GM21381 (cell line): Measurements from ENCODE around the gene FCHSD2.

Experiments used
- ATAC-seq: cut with Tn5 transposase; IDR thresholded peaks from one replicate; pipeline ENCODE4 v1.9.1; 2021; ENCODE audit warnings: mild to moderate bottlenecking, moderate library complexity; ENCODE audit not compliant: unreplicated experiment

FCHSD2 gene

DNA sequence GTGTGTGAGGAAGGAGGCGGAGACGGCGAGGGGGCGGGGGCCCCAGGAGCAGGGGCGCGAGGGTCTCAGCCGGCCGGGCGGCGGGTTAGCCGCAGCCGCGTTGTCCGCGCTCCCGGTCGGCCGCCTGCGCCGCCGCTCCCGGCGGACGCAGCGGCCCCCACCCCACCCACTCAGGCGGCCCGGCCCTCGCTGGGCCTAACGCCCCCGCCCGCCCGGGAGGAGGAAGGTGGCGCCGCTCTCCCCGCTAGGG lies at the start of gene FCHSD2:
Gene FCHSD2 (minus strand): TSS at position 191 of the 250 bp plus-strand sequence. CDS start 441 bp downstream, outside the sequence.
- no peak for ATAC-seq

DNA sequence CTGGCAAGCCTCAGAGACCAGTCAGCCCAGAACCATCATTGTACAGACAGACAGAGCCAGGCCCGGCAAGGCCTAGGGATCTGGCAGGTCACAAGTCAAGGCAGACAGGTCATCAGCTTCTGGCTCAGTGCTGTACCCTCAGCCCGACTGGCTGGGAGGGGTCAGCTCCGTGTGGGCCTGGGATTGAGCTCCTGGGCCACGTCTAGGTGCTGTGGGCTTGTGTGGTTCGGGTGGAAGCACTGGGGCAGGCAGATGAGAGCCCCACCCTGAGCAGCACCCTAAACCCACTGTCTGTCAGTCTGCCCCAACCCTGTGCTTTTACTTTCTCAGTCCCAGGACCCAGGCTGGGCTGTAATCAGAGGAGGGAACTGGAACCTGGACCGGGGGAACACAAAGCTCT lies 49.0 kb upstream of the FCHSD2 start:
- ATAC-seq = no peak

DNA sequence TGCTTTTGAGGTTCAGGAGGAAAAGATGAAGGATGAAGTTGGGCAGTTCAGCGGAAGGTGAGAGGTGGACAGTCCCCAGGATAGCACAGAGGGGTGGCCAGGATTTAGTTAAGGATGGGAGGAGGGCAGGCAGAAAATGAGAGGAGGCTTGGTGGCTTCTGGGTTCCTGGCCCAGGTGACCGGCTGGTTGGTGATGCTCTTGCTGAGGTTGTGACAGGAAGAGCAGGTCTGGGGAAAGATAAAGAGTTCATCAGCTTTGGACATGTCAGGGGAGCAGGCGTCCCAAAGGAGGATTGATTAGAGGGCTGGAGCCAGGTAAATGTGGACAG lies 48.4 kb upstream of the FCHSD2 start:
- no peak for ATAC-seq

DNA sequence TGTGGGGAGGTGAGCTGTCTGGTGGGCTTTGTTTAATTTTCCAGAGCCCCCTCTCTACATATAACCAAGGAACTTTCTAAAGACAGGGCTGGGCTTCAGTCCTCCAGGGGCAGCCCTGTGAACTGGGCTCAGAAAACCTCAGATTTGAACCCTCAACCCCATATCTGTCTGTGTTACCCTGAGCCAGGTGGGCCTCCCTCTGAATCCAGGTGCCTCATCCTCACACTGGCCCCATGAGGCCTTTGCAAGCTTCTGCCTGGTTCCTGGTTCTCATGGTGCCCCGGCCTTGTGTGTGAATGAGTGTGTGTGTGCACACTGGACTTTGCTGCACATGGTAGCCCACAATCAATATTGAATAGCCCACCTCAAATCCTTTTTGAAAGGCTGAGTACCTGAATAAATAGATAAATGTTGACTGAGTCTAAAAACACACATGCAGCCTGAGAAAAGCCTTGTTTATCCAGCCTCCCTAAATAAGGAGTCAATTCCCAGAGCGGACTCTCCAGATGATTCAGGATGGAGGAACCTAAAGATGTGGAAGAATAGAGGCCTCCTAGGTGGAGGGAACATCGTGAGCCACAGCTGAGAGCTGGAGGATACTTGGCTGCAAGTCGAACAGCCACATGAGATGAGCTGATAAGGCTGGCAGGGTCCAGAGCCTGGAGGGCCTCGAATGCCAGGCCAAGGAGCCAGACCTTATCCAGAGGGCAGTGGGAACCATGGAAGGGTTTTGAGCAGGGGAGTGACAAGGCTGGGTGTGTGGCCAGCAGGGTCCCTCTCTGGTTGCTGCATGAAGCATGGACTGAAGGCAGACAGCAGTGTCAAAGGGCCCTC lies 47.8 kb upstream of the FCHSD2 start:
- ATAC-seq = no peak

DNA sequence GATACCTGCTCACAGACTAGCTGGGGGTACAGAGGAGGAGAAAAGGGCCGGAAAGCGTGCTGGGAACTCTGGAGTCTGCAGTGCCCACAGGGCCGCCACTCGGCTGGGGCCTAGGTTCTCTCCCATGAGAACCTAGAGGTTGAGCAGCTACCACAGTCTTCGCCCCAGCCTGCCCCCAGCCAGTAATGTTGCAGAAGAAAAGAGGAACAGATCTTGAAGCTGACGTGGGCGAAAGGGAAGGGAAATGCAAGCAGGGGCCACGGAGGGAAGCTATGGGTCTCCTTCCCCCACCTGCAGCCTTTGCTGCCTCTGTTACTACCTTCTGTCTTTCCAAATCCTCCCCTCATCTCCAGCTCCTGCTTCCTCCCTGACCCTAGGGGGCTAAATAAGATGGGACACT lies 47.2 kb upstream of the FCHSD2 start:
- ATAC-seq = no peak

DNA sequence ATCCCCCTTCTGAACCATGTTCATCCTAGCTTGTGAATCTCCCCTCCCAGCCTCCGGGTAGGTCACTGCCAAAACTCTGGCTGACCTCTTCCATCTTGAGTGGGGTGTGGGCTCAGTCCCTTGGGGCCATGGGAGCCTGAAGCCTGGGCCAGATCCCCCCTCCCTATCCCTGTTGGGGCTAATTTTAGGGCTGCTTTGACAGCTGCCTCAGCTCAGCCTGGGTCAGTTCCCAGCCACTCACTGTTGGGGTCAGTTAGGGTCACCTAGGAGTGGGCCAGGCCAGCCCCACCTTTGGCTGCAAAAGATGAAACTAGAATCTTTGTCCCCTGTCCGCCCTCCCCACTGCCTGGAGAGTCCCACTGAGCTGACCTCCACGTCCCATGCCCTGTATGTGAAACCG lies 46.2 kb upstream of the FCHSD2 start:
- ATAC-seq = no peak

DNA sequence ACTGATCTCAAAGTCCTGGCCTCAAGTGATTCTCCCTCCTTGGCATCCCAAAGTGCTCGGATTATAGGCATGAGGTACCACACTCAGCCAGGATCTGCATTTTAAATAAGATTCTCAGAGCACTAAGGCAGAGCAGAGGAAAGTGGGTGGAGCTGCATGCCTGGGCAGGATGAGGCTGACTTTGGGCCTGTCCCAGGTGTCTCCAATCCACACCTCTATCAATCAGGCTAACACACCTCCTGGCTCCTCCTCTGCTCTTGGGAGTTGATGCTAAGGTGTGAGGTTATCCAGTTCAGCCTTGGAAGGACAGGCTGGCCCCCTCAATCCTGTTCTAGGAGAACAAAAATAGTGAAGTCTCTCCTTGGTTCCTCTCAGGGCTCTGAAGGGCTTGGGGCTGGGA lies 45.7 kb upstream of the FCHSD2 start:
- no peak for ATAC-seq

DNA sequence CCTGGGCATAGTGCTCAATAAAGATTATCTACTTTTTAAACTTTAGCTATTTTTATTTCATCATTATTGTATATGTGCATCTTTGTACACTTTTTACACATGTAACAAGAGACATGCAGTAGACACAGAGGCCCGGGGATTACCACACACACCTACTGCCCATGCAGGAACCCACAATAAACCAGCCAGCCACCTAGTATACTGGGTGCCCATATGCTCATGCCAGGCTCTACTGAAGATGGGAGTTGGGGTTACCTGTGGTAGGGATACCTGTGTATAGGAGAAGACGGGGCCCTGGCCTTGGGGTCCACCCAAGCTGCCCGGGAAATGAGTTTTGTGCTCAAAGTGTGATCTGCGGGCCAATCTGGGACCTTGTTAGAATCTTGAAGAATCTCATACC lies 44.8 kb upstream of the FCHSD2 start:
- ATAC-seq = no peak

DNA sequence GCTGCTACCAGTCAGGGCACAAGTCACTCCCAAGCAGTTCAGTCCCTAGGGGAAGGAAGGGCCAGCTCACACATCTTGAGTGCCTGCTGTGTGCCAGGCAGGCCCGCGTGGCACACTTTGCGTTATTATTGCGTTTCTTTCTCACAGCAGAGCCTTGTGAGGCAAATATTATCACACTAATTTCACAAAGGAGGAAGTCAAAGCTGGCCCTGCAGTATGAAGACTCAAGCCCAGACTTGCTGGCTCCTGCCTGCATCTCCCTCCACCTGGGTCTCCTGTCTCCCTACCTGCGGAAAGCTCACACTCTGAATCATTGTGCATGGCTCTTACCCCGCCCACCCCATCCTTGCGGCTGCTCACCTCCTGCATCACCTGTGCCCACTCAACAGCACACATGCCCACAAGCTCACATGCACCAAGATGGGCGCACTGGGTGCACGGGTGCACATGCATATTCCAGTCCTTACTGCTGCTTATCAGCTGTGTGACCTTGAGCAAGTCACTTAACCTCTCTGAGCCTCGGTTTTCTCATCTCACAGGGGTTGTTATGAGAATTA lies 44.3 kb upstream of the FCHSD2 start:
- ATAC-seq = no peak

DNA sequence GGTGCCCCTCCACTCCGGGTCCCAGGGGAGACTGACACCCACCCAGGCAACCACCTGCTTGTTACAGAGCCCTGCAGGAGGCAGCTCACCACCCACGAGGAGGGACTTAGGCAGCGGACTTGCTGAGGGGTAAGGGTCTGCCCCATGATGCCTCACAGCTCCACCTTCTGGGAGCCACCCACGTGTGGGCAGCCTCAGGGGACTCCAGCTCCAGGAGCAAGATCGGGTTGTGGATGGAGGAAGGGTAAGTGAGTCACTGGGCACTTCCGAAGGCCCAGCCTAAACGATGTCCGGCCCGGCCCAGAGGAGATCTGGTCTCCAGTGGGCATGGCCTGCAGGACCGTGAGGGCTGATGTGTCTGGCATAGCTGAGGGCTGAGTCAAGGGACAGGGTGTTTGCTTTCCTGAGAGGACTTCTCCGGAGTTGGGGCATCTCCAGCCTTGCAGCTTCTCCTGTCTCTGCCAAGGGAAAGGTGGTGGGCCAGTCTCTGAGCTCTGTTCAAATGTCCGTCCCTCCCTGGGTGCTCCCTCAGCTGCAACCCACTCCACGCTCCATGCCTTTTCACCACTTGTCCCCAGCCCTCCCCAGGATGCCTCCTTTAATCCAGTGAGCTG lies 43.7 kb upstream of the FCHSD2 start:
- no peak for ATAC-seq

DNA sequence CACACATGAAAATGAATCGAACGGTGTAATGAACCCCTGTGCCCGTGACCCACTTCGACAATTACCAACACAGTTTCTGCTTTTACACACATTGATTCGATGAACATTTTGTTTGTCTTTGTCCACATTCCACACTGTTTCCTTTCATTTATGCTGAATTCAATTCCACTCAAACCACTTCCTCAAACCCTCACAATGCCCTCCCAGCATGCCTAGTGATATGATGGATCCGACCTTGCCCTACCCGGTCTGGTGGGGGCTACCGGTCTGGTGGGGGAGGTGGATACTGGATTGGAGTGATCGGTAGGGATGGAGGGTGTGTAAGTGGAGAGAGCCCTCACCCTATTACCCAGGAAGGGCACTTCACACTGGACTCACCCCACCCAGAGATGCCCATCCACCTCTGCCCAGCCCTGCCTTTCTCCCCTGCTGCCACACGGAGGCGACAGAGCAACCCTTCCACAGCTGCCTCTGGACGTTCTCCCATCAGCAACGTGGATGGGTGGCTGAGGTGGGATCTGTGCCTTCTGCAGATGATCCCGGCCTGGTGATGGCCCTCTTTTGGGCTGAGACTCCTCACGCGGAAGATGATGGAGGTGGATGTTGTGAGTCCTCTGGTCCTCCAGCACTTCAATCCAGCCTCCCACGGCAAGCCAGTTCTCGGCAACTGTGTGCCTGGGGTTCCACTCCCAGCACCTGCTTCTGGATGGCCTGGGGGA lies 43.0 kb upstream of the FCHSD2 start:
- no peak for ATAC-seq

DNA sequence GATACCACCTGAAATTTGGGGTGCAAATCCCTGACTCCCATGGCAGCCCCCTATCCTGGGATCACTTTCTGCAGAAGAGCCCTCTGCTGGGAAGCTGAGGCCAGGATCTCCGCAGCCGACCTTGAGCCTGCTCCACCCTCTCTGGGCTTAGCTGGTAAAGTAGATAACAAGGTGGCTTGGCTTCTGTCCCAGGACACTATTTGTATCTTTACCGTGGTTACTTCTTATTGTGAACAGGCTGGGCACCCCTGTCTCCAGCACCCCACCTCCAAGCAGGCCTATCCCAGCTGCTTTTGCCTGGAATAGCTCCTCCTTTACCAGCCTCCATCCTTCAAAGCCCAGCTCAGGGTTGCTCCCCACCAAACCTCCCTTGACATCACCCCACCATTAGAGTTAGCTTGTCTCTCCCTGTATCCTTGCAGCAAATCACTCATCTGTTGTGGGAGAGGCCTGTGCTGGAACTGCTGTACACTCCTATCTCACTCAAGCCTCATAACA lies 40.8 kb upstream of the FCHSD2 start:
- no peak for ATAC-seq

DNA sequence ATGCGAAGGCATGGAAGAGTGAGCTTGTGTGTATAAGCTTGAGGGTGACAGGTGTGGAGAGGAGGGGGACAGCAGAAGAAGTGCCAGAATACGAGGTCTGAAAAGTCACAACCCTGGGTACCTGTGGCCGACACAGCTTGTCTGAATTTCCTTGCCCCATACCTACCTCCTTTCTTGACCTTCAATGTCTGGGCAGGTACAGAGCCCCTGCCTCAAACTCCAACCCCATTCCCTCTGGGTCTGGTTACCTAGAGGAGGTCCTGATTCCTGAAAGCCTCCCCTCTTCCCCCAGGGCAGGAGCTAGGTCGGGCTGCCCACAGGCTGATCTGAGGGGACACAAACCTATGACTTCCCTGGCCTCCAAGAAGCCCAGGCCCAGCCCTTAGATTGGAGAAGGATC lies 36.6 kb upstream of the FCHSD2 start:
- ATAC-seq = no peak

DNA sequence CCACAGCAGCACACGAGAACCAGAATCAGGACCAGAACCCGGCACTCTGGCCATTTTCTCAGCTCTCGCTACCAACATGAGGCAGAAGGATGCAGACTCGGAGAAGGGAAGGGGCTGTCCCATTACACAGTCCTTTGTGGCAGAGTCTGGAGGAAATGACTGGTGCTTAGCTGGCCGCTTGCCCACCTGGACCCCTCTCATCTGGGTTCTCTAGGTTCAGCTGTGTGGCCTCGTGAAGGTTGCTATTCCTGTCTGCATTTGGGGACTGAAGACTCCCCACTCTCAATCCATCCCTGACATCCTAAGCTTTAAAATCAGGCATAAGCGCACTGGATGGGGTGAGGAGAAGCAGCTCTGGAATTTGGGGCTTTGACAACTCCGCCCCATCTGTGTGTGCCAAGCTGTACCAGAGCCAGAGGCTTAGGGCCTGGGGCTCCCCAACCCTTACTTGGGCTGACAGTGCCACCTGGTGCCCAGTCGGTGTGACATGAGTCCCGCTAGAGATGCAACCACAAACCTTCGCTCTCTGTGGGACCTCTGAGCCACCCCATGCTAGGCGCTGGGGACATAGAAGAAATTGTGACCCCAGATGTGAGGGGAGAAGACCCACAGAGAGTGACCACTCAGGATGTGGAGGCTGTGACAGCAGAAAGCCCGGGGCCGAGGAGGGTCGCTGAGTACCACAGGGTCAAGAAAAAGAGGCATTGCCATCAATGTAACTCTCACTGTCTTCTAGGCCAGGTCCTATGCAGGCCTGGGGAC lies 35.8 kb upstream of the FCHSD2 start:
- peak; percentile 77 for ATAC-seq

DNA sequence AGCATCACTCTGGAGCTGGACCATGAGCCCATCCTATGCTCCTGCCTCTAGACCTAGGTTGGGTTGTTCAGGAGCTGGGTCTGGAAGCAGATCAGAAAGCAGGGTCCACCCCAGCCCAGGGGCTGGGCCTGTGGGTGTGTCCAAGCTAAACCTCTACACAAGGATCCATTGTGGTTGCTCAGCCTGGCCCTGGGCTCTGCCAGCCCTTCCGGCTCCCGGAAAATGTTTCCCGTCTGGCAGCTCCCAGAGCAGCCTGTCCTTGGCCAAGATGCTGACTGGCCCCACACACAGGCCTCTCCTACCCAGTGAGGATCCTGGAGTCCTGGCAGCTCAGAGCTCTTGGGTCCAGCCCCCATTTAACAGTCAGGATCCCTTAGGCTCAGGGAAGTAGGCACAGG lies 35.3 kb upstream of the FCHSD2 start:
- ATAC-seq = no peak

DNA sequence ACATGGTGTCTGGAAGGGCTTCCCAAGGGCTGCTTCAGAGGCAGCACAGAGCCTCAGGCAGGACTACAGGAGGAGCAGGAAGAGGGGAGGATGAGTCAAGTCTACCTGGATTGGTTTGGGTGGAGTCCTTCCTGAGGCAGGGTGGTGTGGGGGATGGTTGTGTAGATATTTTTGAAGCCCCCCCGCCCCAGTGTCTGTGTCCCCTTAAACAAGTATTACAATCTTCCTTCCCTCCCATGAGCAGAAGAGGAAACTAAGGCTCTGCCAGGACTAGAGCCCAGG lies 34.7 kb upstream of the FCHSD2 start:
- ATAC-seq = no peak

DNA sequence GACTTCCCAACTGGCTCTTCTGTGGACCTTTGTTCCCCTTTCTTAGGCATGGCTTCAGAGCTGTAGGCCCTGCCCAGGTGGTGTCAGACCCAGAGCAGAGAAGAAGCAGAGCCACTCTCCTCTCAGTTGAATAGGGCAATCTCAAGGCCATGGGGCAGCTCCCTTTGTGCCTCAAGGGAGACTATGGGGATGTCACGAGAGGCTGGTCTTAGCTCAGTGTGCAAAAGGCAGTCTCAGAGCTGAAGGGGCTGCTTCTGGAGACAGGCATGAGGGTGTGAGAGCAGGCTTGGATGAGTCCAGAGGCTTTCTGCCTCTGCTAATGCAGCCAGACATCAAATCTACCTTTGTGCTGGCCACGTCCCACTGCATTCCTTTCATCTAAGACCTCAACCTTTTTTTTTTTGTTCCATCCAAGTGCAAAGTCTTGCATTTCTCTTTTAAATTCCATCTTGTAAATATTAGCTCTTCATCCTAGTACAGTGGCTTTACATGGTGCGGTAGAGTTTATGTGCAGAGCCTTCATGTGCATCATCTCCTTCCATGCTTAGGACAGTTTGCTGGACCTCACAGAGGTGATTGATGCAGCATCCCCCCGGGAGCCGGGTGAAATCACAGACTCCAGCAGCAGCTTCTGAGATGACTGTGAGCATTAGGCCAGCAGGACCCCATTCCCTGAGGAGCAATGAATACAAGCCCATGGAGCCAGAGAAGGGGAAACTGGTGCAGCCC lies 34.2 kb upstream of the FCHSD2 start:
- ATAC-seq = no peak

DNA sequence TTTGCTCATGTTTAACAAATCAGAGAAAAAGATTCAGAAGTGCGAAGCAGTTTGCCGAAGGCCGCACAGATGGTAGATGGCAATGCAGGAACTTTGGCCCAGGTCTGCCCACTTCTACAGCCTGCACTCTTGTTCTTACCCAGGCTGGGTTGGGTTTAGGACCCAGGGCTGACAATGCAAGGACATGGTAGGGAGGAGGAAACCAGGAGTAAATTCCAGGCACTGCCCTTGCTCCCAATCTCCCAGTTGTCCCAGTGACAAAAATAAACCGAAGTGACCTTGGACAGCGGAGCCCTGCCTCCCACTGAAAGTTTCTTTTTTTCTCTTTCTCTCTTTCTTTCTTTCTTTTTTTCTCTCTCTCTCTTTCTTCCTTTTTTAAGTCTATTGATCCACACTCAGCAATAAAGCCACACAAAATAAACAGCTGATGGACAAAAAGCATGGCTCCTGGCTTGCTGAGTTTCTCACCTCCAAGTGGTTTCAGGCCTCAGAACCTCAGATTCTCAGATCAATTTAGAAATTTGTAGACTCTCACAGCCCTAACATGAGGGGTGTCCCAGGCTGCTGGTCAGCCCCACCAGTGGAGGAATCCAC lies 33.5 kb upstream of the FCHSD2 start:
- no peak for ATAC-seq

DNA sequence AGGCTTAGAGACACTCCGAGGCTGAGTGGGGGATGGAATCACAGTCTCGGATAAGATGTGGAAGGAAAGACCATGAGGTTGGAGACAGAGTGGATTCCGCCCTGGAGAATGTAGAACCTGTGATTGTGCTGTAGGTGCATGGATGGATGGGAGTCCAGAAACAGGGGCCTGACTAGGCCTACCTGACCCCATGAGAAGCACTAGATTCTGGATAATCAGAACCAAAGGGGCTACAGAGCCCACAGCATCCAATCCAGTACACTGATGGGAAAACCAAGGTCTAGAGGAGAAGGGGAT lies 32.3 kb upstream of the FCHSD2 start:
- no peak for ATAC-seq

DNA sequence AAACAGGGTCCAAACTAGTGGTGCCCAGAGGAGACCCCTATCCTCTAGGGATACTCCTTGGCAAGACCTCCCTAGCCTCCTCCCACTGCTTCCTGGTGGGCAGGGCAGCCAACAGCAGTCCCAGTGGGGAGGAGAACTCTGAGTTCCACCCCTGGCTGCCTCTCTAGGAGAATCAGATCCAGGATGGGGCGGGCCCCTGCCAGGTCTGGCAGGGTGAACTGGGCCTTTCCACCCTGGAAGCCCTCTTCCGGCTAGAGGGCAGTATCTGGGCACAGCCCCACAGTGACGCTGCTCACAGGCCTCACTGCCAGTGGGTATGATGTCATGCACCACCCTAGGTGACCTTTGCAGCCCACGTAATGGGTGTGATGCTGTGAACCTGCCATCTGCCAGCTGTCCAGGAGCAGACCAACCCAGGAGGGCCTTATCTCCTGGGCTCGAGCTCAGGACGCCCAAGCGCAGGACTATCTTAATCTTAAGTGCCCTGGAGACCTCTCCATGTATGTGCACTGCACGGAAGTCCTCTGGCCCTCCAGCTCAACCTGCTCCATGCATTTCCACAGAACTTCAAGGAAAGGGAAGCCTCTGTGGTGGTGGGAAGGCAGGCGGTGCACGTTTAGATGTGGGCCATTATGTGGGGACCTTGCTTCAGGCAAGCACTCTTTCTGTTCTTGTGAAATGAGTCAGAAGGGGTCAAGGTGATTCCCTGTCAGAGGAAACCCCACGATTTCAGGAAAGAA lies 31.8 kb upstream of the FCHSD2 start:
- no peak for ATAC-seq
